GM12801 (cell line): Measurements from ENCODE around the gene ANKRD55.

Experiments
- TF ChIP-seq, protein P1 (sequence below): IDR thresholded peaks from one replicate; pipeline ENCODE4 v1.5.1; 2011; ENCODE audit warnings: control low read depth; ENCODE audit not compliant: insufficient read length; ENCODE audit errors: extremely low read depth

The ANKRD55 gene

DNA sequence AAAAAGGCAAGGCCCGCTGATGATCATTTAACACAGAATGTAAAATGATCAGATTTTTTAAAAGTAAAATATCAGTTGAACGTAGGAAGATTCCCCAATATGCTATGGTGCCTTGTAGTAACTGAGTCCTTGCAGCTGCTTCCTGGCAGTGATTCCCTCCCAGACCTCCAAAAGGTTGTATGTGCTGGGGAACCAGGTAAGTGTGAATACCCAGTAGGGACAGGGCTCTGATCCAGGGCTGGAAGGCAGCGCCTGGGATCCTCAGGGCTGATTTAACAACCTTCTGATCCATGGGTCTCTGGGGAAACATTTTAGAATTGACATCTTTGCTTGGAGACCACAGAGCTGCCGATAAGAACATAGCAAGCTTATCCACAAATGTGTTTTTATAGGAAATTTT, 161.7 kb downstream of the ANKRD55 start:
- TF ChIP-seq, protein P1, sequence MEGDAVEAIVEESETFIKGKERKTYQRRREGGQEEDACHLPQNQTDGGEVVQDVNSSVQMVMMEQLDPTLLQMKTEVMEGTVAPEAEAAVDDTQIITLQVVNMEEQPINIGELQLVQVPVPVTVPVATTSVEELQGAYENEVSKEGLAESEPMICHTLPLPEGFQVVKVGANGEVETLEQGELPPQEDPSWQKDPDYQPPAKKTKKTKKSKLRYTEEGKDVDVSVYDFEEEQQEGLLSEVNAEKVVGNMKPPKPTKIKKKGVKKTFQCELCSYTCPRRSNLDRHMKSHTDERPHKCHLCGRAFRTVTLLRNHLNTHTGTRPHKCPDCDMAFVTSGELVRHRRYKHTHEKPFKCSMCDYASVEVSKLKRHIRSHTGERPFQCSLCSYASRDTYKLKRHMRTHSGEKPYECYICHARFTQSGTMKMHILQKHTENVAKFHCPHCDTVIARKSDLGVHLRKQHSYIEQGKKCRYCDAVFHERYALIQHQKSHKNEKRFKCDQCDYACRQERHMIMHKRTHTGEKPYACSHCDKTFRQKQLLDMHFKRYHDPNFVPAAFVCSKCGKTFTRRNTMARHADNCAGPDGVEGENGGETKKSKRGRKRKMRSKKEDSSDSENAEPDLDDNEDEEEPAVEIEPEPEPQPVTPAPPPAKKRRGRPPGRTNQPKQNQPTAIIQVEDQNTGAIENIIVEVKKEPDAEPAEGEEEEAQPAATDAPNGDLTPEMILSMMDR = no peak

DNA sequence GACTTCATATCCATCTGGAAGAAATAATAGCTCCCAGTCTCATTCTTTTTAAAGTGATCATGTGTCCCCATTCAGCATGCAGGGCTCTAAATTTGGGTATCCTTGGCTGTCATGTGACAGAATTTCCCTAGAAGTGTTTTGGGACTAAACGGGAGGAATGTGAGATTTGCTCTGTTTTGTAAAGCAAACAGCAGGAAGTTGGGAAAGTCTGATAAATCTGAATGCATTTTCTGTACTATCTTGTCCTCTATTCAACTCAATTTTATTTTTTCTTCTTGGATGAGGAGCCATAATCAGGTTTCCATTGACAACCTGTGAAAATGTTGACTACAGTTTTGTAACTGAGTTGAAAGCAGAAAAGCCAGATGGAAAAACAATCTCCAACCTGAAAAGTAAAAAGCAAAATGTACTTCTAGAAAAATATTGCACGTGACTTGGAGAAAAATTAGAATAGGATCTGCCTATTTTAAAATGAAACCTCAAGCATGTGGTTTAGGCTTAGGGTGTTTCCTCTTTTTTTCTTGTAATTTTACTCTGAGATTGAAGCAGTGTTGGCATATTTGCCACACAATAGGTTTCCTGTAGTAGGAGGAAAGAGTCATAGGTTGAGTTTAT, 162.2 kb downstream of the ANKRD55 start:
- TF ChIP-seq, protein P1 = no peak

DNA sequence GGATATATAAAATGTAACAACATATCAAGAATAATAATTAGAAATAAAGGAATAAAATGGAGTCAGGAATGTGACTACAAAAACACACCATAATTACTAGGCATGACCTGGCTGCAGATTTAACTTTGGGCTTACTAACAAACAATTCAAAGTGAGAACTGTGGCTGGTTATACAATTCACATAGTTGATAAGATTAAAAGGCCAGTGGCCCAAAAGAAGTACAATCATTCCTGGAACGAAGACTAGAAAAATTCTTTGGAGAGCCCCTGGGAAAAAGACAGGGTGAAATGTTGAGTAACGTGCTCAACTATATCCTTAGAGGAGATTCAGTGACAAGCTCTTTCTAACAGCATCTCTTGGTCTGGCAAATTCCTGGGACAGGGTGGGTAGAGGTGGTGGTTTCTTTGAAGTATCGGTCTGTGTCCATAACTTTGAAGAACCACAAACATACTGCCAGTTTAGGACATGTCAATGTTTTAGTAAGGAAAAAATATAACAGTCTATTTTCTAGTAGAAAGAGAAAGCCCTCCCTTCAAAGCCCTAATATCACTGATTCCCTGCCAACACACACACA, 163.4 kb downstream of the ANKRD55 start:
- TF ChIP-seq, protein P1 = no peak

DNA sequence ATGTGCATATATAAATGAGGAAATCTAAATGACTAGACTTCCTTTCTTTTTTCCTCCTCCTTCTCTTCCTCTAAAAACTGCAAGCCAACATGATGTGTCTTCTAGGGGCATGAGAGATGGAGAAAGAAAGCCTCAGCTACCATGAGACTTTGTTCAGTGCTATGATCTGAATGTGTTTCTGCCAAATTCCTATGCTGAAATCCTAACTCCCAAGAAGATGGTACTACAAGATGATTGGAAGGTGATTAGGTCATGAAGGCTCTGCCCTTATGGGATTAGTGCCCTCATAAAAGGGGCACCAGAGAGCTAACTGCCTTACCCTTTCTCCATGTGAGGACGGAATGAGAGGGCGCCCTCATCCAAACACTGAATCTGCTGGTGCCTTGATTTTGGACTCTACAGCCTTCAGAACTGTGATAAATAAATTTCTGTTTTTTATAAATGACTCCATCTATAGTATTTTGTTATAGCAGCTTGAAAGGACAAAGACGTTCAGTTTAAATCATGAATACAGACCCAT, 166.1 kb downstream of the ANKRD55 start:
- TF ChIP-seq, protein P1 = no peak

DNA sequence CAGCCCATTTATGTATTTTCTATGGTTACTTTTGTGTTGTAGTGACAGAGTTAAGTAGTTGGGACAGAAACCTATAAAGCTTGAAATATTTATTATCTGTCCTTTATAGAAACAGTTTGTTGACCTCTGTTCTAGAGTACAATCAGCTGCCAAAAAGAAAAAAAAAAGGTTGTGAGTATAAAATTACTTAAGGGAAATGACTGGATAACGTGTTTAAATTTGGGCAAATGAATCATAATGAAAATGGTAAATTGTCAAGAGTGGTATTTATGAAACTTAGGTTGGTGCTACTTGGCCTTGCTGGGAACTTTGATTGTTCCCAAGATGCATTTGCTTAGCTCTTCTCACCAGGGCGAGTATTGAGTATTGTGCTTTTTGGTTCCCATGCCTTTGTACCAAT, 168.1 kb downstream of the ANKRD55 start:
- TF ChIP-seq, protein P1 = no peak

DNA sequence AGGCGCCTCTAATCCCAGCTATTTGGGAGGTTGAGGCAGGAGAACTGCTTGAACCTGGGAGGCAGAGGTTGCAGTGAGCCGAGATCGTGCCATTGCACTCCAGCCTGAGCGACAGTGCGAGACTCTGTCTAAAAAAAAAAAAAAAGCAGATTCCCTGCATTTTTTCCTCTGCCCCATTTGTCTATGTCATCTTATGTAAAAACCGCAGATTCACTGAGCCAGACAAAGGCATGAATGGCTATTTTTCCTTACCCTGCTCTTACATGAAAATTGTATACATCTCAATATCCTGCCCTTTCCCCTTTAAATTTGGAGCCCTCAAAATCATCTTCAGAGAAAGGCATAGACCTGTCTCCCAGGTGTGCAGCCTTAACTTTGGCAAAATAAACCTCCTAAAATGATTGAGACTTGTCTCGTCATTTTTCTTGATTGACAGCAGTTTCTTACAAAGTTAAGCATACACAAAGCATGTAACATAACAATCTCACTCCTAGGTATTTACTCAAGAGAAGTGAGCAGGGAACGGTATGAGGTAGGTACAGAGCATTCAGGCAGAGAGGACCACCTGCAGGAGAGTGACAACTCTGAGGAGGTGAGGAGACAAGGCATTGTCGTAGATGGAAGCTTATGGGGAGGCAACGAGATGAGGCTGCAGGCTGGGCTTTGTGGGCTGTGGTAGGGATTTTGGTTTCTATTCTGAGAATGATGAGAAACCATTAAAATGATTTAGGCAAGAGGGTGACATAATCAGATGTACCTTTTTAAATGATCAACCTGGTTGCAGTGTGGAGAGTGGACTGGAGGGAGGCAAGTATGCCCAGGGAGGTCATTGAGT, 172.6 kb downstream of the ANKRD55 start:
- TF ChIP-seq, protein P1 = no peak

DNA sequence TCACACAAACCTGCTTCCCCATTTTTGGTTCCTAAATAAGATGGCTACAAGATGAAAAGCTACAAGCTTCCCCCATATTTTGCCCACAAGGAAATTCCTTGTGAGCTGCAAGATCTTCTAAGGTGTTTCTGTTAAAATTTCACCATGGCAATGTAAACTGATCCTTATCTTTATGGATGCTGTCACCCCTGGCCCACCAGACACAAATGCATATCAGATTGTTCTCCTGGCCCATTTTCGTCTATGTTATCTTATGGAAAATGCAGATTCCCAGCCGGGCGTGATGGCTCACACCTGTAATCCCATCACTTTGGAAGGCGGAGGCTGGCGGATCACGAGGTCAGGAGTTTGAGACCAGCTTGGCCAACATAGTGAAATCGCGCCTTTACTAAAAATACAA, 173.3 kb downstream of the ANKRD55 start:
- TF ChIP-seq, protein P1 = no peak
